HFF-Myc (cell line): Measurements from ENCODE around the gene C16orf92.

ENCODE experiments used
- DNase-seq: peaks from one replicate; pipeline ENCODE4 v3.0.0-alpha.2; 2011; ENCODE audit warnings: low read depth; ENCODE audit errors: extremely low read depth
- H3K4me3 ChIP-seq: replicated peaks from 2 replicates; pipeline ENCODE4 v1.5.1; 2011; ENCODE audit warnings: low read depth, mild to moderate bottlenecking, control low read depth, low read length
- TF ChIP-seq, protein P1 (sequence below): IDR thresholded peaks from 2 replicates; pipeline ENCODE4 v1.5.1; 2012; ENCODE audit warnings: mild to moderate bottlenecking, low read depth, low read length, control low read depth; ENCODE audit errors: missing control alignments

The C16orf92 gene

DNA sequence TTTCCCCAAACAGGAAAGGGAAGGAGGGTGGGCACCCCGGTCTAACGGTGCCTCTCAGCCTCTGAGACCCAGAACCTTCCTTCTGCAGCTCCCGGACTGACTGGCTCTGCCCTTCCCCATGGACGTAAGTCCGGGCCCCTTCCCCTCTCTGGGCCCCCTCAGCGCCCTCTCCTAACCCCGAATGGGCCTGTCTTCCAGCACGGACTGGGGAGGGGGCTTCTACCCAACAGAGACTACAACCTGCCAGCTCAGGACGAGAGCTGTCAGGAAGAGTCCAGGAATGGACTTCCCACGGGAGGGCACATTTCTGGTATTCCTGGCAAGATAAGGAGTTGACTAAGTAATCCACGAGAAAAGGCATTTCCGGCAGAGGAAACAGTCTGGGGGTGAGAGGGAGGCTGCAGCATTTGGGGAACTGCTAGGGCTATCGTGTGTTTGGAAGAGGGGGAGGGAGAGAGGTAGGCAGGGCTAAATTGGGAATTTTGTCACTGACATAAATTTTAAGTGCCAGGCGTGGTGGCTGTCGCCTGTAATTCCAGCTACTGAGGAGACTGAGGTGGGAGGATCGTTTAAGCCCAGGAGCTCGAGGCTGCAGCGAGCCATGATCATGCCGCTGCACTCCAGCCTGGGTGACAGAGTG is 30.5 kb downstream of the C16orf92 start:
- no peak for DNase-seq
- peak overlapping the region; percentile 92 for H3K4me3 ChIP-seq
- TF ChIP-seq, protein P1, sequence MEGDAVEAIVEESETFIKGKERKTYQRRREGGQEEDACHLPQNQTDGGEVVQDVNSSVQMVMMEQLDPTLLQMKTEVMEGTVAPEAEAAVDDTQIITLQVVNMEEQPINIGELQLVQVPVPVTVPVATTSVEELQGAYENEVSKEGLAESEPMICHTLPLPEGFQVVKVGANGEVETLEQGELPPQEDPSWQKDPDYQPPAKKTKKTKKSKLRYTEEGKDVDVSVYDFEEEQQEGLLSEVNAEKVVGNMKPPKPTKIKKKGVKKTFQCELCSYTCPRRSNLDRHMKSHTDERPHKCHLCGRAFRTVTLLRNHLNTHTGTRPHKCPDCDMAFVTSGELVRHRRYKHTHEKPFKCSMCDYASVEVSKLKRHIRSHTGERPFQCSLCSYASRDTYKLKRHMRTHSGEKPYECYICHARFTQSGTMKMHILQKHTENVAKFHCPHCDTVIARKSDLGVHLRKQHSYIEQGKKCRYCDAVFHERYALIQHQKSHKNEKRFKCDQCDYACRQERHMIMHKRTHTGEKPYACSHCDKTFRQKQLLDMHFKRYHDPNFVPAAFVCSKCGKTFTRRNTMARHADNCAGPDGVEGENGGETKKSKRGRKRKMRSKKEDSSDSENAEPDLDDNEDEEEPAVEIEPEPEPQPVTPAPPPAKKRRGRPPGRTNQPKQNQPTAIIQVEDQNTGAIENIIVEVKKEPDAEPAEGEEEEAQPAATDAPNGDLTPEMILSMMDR: no peak

DNA sequence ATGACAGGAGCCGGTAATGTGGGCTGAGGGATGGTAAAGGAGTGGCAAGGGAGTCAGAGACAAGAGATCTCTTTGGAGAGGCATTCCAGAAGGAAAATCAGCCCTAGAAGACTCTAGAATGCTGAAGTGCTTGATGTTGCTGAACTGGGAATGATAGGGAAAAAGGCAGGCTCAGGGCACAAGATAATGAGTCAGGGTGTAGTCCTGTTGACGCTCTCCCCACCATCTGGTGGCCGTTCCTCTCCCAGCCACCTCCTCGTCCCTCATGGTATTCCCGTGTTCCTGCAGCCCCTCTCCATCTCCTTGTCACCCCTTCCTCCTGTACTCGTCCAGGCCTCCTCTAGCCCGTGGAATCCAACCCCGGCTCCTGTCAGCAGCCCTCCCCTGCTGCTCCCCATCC is 31.5 kb downstream of the C16orf92 start:
- TF ChIP-seq, protein P1: no peak
- DNase-seq: no peak
- peak overlapping the region; percentile 92; the same call in 1 of the 2 replicates for H3K4me3 ChIP-seq

DNA sequence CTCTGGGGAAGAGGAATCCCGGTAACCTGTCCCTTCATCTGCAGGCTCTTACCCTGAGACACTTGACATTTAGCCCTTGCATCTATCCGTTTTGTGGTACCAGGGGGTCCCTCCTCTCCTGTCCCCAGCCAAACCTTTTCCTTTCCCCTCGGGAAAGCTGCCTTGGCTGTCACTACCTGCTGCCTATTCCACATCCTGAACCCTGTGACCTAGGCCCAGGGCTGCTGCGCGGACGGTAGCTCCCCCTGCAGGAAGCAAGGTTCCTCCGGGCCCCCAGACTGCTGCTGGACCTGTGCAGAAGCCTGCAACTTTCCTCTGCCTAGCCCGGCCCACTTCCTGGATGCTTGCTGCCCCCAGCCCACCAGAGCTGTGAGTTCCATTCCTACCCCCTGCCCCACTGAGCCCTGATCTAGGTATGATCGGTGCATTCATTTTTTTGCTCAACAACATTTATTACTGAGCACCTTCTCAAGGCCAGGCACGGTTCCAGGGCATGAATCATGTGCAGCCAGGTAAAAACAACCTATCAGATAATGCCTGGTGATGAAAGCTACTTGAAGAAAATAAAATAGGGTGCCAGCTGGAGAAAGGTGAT is 32.1 kb downstream of the C16orf92 start:
- H3K4me3 ChIP-seq: peak overlapping the region; percentile 92; the same call in 1 of the 2 replicates
- no peak for DNase-seq
- TF ChIP-seq, protein P1: peak; percentile 77

DNA sequence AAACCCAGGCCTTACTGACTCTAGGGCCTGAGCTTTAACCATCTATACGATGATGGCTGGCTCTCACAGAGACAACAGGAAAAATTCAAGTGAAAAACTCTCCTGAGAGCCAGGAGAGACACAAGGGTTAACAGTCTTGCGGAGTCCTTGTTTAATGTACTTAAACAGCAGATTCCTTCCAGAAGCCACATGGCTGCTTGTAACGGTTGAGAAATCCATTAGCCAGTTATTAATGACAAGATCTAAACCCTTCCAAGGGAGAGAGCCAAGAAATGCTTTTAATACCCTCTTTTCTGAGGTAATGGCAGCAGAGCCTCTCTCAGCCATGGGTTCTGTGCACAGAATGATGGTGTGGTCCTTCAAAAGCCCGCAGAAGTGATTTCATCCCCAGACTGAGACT is 37.3 kb downstream of the C16orf92 start:
- no peak for DNase-seq
- TF ChIP-seq, protein P1: no peak
- H3K4me3 ChIP-seq: no peak overlapping the region

DNA sequence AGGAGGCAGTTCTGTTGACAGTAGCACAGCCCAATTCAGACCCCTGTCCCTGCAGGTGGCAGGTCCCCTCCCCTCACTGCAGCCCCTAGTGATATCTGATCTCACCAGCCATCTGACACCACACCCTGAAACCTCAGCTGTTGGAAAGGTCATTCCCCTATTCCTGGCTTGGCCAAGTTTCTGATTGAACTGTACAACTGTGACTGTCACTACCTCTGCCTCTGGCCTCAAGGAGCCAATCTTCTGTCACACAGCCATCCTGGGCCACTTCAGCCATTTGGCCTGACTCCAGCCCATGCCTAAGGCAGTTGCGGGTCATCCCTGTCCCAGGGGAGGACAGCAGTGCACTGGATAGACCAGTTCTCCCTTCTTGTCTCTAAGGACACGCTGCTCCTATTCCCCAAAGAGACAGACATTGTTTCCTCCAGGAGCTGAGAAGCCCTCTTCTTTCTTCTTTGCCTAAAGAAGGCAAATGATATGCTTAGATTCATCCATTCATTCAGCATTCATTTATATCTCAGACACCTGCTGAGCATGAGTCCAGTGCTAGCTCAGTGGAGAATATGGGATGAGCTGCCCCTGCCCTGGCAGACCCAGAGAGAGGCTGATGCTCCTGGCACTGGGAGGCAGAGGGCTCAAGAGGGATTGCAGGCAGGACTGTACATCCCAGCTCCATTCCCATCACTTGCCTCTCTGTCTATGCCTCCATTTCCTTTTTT is 38.0 kb downstream of the C16orf92 start:
- no peak for DNase-seq
- TF ChIP-seq, protein P1: no peak
- H3K4me3 ChIP-seq: no peak overlapping the region

DNA sequence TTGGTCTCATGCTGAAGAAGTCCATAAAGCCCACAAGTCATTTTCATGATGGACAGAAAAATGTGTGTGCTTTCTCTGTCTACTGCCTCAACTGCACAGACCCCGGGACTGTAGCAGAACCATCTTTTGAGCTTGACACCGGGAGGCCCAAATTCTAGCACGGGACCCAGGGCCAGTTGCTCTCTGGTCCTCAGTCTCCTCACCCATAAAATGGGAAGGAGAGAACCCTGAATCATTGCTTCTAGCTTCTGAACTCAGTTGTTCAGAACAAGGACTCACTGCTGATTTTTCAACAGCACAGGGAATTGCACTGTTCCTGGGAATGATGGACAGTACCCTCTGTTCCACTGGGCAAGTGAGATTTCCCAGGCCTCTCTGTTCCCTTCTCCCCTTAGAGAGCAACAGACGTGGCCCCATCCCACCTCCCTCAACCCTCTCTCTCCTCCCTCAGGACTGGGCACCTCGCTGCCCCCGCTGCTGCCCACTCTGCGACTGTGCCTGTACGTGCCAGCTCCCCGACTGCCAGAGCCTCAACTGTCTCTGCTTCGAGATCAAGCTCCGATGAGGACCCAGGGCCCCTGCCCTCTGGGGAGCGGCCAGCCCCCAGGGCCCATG is 40.4 kb downstream of the C16orf92 start:
- H3K4me3 ChIP-seq: peak overlapping the region; percentile 96
- TF ChIP-seq, protein P1: no peak

More for the DNA sequence above, 40.4 kb downstream of the C16orf92 start:
- DNase-seq: no peak
